ENCODE measurements around the gene KRT2.

The KRT2 gene

DNA sequence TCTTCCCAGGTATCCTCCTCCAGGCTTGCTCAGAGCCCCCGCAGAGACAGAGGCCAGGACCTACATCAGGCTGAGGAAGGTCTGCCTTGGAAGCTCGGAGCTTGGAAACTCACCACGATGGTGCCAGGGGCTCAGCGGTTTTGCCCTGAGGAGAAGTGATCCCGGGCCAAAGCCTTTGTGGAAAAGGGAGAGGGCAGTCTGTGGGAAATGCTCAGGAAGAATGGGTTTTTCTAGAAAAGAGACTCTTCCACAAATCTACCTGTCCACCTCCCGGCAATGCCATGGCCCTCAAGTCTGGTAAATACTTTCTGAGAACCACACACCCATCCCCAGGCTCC is 8.0 kb downstream of the KRT2 start:
- in situ Hi-C loops (cut with HindIII; ENCODE audit: low sequenced_read_pairs) = no loop called here

DNA sequence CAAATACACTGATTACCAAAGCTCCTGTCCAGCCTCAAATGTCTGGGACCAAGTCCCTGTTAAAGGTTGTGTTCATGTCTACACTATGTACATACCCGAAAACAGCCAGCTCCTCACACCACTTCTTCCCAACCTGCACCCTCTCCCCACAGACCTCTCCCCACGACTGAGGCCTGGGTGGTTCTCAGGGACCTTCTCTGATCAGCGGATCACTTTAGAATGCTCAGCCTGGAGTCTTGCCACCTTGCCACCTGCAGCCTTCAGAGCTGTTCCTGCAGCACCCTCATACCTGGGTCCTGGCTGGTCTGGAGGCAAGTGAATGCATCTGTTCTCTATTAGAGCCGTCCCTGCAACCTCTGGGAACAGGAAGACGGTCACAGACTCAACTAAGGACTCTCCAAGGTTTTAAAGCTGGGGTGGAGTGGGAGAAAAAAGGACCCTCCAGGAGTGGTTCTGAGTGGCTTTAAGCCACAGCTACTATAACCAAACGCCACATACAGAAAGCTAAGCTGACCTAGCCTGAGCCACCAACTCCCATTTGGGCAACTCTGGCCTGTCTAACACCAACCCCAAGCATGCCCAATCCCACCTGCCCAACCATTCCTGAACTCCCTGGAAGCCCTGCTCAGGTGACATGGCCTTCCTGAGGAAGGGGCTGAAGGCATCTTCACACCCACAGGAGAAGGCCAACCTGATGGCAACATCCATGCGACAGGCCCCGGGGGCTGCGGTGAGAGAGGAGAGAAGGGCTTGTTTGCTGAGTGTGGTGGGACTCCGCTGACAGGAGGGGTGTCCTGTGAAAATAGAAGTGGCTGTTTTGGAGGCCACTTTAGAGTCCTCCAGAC is 8.6 kb downstream of the KRT2 start:
- in situ Hi-C loops (cut with HindIII; ENCODE audit: low sequenced_read_pairs) = no loop called here

DNA sequence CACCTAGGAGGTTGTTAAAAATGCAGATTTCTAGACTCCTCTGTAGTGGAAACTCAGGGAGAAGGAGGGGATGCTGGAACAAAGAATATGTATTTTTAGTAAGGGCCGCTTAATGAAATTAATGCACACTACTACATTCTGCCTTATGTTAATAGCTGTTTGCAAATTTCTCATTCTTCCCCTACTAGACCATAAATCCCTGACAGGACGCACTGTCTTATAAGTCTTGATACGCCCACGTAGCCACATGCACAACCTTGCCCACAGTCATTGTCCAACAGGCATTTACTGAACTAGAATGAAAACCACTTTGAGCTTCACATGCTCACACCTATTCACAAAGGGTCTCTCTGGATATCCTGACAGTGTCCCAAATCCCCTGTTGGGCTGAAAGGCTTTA is 10.5 kb downstream of the KRT2 start:
- in situ Hi-C loops (cut with HindIII; ENCODE audit: low sequenced_read_pairs) = no loop called here

DNA sequence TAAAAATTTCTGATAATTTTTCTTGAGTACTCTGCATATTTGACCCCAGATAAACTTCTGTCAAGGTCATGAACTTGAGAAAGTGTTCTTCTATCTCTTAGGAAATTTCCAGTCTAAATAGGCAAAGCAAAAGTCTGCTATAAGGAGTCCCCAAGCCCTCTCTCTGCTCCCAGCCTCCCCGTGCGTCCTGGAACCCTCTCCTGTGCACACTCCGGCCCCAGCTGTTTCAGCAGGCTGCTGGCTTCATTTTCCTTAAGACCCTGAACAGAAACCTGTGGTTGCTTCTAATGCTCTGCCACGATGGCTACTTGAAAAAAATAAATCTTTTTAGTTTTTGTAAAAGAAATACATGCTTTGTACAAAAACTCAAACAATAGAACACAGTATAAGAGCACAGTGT is 14.7 kb downstream of the KRT2 start:
- in situ Hi-C loops (cut with HindIII; ENCODE audit: low sequenced_read_pairs) = no loop called here

DNA sequence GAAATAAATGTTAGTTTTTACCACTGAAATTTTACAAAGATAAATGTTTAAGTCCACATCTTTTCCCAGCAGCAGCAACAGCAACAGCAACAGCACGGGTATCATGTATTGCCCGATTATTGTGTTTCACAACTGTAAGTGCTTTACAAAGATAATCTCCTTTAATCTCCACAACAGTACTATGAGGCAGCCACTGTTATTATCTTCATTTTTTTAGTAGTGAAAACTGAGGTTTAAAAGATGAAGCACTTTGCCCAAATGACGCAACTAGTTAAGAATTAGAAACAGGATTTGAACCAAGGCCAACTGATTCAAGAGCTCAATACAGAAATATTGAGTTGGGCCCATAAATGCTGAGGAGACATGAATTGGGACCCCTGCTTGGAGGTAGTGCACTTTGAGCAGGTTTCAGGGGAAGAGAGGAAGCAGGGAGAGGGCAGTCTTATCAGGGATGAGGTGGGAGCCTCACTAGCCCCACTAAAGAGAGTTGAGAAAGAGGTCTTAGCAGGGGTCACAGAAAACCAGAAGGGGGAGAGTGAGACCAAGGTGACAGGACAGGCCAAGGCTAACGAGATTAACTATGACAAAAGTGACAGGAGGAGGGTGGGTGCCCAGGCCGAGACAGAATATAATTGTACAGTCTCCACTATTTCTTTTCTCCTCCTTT is 15.3 kb downstream of the KRT2 start:
- in situ Hi-C loops (cut with HindIII; ENCODE audit: low sequenced_read_pairs) = no loop called here

DNA sequence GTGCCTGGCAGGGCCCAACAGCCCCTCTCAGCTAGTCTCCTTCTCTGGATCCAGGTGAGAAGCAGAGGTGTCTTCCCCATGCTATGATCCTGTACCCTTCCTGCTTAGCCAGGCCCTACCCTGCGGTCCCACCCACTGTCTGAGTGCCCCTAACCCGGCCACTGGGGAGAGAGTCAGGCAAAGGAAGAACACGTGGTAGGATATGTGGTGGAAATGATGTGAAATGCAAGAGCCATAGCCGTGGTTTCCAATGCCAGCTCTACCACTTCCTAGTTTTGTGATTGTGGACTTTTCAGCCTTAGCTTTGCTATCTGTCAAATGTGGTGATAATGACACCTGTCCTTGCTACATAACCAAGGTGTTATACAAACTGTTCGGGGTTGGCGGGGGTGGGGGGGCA is 15.8 kb downstream of the KRT2 start:
- in situ Hi-C loops (cut with HindIII; ENCODE audit: low sequenced_read_pairs) = no loop called here

DNA sequence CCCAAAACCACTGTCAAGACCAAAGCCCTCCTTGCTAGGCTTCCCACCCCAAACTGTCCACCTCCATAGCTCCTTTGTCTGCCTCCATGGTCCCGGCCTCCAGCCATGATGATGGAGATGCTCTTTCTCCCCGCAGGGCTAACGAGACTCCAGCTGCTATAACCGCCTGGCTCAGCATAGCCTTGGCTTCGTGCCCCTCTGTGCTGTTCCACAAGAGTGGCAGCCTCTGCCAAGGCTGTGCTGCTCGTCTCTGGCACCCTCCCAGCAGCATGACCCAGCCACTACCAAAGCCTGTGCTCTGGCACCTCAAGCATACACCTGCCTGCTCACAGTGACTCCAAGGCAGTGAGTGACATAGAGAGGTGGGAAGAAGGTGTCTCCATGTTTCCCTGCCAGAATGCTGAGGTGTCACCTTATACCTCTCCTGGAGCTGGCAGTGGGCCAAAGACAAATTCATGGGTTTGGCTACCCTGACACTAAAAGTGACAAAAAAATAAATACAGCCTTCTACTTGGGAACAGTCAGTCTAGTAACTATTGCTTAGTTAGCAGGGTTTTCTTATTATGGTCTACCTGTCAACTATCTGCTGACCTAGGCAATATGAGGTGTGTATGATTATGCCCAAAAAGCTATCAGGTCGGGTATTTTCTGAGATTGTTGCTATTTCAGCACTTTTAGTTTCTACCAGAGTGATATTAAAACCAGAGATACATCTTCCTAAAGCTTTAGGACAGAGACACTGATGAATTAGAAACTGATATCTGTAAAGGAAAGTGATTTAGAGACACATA is 17.6 kb downstream of the KRT2 start:
- in situ Hi-C loops (cut with HindIII; ENCODE audit: low sequenced_read_pairs) = no loop called here

DNA sequence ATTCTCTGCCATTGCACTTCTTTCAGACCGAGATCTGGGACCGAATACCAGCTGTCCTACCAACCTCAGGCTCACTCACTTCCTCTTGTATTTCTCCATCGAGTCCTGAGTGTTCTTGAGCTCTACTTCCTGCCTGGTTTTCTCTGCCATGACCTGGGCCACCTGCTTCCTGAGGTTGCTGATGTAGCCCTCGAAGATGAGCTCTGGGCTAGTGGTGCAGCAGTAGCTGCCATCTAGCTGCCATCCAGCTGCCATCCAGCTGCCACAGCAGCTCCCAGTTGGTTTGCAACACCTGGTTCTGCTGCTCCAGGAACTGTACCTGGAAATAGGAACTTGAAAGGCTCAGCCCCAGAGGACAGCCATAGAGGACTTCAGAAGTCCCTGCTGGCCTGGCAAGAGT is 18.6 kb downstream of the KRT2 start:
- in situ Hi-C loops (cut with HindIII; ENCODE audit: low sequenced_read_pairs) = no loop called here

DNA sequence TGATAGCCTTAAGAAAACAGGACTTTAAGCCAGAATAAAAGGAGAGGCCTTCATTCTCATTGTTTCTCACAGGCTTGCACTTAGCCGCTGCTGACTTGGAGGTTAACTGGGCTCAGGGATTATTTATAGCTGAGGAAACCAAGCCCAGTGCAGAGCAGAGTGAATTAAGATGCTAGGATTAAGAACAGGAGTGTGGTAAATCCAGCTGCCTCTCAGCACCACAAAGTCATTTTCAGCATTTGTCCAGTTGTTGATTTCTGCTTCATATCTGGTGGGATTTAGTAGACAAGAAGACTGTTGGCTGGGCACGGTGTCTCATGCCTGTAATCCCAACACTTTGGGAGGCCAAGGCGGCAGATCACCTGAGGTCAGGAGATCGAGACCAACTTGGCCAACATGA is 19.4 kb downstream of the KRT2 start:
- in situ Hi-C loops (cut with HindIII; ENCODE audit: low sequenced_read_pairs) = no loop called here

DNA sequence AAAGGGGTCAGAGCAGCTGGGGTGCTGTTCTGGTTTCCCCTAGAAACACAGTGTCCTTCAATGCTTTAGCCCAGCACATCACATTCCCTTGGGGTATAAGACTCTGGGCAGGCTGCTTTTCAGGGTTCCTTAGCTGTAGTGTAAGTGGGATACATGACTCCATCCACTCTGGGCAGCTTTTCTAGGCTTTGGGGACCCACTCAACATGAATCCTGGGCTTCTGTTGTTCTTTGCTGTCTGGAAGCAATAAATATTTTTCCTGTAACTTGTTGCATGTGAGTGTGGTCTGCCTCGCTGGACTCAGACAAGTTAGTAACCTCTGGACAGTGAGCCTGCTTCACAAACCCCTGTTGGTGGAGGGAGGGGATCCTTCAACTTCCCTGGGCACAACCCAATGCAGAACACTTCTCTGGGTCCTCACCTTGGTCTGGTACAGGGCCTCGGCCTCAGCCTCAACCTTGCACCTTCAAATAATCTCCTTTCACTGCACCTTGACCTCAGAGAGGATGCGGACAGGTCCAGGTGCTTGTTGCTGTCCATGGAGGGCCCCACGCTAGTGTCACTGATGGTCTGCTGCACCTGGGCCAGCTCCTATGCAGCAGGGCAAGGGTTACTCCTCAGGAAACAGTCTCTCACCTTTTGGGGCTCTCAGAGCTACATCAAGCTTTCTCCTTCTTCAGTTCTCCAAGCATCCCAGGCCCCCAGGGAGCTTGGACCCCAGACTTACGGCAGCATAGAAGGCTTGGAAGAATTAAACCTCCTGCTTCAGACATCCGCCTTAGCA is 20.1 kb downstream of the KRT2 start:
- in situ Hi-C loops (cut with HindIII; ENCODE audit: low sequenced_read_pairs) = no loop called here

DNA sequence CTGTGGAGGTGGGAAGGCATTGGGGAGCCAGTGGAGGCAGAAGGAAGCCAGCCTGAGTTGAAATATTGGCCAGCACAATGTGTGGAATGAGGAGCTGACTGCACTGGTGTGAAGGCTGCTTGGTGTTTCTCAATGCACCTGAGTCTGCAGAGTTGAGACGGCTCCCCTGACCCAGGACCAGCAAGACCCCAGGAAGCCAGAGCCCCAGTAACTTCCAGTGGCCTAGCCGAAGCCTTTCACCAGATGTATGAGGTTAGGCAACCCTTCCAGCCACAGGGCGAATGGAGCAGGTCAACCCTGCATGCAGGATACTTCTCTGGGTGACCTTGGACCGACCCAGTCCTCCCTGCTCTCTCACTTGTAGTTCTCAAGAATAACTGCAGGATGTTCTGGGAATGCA is 20.7 kb downstream of the KRT2 start:
- in situ Hi-C loops (cut with HindIII; ENCODE audit: low sequenced_read_pairs) = no loop called here

DNA sequence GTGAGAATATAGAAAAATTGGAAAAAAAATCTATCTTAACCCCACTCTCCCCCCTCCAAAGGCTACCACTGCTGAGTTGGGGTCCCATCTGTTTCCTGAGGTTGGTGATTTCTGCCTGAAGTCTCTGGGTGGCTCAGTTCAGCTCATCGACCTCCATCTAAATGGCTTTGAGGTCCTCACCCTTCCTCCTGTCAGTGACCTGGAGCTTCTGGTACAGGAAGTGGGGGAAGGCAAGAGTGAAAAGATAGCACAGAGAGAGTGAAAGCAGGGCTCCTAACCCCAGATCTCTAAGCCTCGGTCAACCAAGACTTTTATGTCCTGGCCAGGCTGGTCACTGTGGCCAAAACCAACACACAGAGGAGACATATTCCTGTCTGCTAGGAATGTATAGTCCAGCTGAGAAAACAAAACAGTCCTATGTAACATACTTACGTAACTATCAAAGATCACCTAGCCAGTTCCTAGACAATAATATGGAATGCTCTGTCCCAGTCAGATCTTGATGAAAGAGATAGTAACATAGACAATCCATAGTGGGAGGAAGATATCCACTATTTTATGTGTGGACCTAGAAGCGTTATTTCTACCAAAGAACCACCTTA is 21.3 kb downstream of the KRT2 start:
- in situ Hi-C loops (cut with HindIII; ENCODE audit: low sequenced_read_pairs) = no loop called here

DNA sequence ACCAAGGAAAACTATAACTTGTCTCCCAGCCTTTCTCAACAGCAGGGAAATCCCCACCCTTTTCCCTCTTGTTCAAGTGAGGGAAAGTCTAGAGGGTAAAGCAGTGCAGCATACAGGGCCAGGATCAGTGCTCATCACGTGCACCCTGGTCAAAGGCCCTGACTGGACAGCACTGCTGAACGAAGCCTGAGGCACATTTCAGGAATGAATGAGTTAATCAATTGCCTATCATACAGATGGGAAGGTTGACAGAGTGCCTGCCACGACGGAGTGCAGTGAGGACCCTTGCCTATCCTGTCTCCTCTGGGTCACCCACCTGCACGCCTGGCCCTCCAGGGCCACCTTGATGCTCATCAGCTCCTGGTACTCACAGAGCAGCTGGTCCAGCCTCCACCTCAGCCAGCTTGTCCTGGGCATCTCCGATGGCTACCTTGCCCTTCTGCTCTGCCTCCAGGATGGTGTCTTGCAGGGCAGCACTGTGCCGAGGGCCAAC is 22.0 kb downstream of the KRT2 start:
- in situ Hi-C loops (cut with HindIII; ENCODE audit: low sequenced_read_pairs) = no loop called here

DNA sequence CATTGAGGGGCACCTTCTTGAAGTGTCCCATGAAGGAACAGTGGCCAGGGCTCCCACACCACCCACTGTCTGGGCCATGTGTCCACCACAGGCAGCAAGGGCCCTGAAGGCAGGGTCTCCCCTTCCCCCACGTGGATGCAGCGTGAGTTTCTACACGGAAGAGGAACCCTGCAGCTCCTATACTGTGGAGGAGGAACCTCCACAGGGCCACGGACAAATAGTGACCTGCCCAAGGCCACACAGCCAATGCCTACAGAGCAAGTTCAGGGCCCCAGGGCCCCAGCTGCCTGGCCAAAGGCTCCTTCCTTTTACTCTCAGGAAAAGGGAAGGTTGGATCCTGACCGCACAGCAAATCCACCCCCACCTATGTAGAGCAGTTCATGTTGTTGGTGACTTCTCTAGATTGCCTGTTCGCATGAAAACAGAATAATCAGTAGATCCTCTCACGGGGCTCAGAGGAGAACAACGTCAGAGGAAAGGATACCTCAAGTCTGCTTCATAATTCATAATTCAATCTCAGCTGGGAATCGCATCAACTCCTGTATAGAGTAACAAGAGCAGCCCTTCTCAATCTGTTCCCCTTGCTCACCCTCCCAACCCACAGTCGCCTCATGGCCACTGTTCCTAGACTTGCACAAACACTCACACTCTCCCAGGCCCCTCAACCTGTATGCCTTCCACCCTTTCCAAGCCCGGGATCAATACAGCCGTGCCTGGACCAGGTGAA is 22.6 kb downstream of the KRT2 start:
- in situ Hi-C loops (cut with HindIII; ENCODE audit: low sequenced_read_pairs) = no loop called here

DNA sequence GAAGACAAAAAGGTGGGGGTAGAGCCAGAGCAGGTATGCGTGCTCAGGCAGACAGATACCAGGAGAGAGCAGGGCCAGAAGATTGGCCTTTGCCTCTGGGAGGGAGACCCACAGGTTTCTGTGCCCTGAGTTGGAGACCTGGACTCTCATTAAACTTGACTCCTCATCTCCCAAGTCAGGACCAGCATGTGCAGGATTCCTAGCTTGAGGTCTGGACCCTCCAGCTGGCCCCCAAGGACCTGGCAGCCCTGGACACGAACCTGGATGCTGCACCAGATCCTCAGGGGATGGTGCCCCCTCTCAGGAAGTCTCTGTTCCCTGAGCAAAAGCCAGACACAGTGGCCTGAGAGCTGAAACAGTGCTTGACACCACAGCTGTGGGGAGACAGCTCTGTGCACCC is 23.2 kb downstream of the KRT2 start:
- in situ Hi-C loops (cut with HindIII; ENCODE audit: low sequenced_read_pairs) = no loop called here

DNA sequence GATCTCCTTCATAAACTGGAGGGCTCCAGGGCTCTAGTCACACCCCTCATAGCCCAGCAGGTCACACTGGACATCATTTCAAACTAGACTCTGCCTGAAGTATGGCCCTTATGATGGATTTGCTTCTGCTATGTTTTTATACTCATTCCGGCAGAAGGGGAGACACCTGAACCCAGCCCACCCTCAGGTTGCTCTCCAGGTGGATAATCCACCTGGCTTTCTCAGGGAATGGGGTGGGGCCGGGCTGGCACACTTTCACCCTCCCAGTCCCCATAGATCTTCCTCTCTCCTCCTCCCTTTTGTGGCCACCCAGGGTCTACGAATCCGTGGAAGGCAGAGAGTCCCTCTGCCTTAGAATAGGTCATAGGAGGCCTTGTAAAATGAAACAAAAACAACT is 23.9 kb downstream of the KRT2 start:
- in situ Hi-C loops (cut with HindIII; ENCODE audit: low sequenced_read_pairs) = no loop called here

DNA sequence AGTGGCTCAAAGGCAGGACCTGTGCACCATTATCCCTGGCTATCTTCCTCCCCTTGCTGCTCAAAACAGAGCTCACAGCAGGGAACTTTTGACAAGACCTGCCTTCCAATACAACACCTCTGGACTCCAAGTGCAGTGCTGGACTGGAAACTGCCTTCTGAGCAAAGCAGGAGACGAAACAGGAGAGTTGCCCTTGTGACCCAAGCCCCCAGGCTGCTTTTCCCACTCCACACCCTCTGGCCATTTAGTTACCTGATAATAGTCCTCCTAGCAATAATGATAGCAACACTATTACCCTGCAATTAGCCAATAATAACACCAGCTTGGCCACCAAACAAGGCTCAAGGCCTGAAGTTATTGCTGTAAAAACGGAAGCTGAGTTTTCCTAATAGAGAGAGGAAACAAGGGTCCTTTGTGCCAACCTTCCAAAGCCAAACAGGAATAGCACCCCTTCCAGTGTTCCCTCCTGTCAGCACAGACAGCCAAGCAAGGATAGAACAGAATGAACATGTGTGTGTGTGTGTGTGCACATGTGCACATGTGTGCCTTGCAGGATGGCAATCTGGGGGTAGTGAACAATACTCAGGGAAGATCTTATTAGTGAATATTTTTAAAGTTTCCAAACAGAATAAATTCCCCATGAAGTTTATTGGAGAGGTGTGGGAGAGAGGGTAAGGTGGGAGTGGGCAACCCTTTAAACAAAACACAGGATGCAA is 24.5 kb downstream of the KRT2 start:
- in situ Hi-C loops (cut with HindIII; ENCODE audit: low sequenced_read_pairs) = no loop called here

DNA sequence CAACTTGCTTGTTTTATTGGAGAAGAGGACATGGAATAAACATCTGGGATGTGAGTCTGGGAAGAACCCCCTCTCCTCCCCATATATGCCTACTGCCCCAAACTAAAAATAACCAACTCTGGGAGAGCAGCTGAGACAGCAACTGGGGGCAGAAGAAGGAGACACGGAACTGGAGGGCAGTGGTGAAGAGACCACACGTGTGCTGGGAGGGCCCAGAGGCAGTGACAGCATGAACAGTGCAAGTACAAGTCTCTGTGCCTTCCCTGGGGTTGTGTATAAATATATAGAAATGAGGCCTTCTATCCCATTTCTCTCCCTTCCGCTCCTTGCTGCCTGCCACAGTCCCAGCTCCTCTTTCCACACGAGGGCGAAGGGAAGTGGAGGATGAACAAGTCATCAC is 29.7 kb downstream of the KRT2 start:
- in situ Hi-C loops (cut with HindIII; ENCODE audit: low sequenced_read_pairs) = no loop called here

DNA sequence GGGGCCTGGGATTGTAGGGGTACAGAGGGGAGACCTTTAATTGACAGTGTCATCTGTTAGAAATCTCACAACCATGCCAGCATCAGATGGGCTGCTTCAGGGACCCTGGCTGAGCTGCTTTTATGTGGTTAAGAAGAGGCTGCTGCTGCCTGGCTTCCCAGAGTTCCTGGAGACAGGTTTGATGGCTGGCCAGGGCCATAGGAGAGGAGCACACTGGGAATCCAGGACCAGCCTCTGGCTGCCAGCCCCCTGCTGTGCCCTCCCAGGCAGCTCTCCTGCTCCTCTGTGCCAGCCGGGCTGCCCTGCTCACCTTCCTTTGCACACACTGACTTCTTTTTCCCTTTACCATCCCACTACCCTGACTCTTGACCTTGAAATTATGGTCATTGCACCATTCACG is 33.1 kb downstream of the KRT2 start:
- in situ Hi-C loops (cut with HindIII; ENCODE audit: low sequenced_read_pairs) = no loop called here

Data from endothelial cell of hepatic sinusoid (primary cell).